ENCODE data around the gene ZNF232.
"Not testable (repeated sequence)": the region's sequence is repeated elsewhere in the genome, so short reads cannot be mapped to it uniquely, and the experiment has no call there.

The ZNF232 gene

GRCh38 chr17:5111402-5112204 lies at the start of gene ZNF232:
TSS of gene ZNF232 (minus strand) at chr17:5111878. CDS start at chr17:5111822, 56 bp downstream.
- DNase-seq, result peak; percentile 90

GRCh38 chr17:5160702-5161101 lies 49.0 kb upstream of the ZNF232 start:
- DNase-seq, result not testable (repeated sequence)

- not testable (repeated sequence) for DNase-seq
These were observed 34.4 kb upstream of the ZNF232 start for GRCh38 chr17:5146122-5146521.

GRCh38 chr17:5142877-5143276 lies 31.2 kb upstream of the ZNF232 start:
- DNase-seq, result not testable (repeated sequence)

- no peak for DNase-seq
These were observed 27.7 kb upstream of the ZNF232 start for GRCh38 chr17:5139458-5139732.

GRCh38 chr17:5138616-5139457 lies 27.2 kb upstream of the ZNF232 start:
- DNase-seq, result no peak

GRCh38 chr17:5138198-5138544 lies 26.5 kb upstream of the ZNF232 start:
- not testable (repeated sequence) for DNase-seq

- not testable (repeated sequence) for DNase-seq
These were observed 26.0 kb upstream of the ZNF232 start for GRCh38 chr17:5137511-5138197.

- not testable (repeated sequence) for DNase-seq
These were observed 25.1 kb upstream of the ZNF232 start for GRCh38 chr17:5136580-5137412.

- no peak for DNase-seq
These were observed 24.3 kb upstream of the ZNF232 start for GRCh38 chr17:5135726-5136579.

- not testable (repeated sequence) for DNase-seq
These were observed 23.5 kb upstream of the ZNF232 start for GRCh38 chr17:5135131-5135712.

GRCh38 chr17:5134571-5134970 lies 22.9 kb upstream of the ZNF232 start:
- not testable (repeated sequence) for DNase-seq

- not testable (repeated sequence) for DNase-seq
These were observed 22.3 kb upstream of the ZNF232 start for GRCh38 chr17:5133961-5134360.

- DNase-seq, result no peak
These were observed 21.6 kb upstream of the ZNF232 start for GRCh38 chr17:5133311-5133710.

- not testable (repeated sequence) for DNase-seq
These were observed 21.0 kb upstream of the ZNF232 start for GRCh38 chr17:5132503-5133225.

GRCh38 chr17:5131799-5132502 lies 20.3 kb upstream of the ZNF232 start:
- not testable (repeated sequence) for DNase-seq

GRCh38 chr17:5131146-5131715 lies 19.6 kb upstream of the ZNF232 start:
- DNase-seq, result no peak

- DNase-seq, result not testable (repeated sequence)
These were observed 19.0 kb upstream of the ZNF232 start for GRCh38 chr17:5130687-5131086.

GRCh38 chr17:5130261-5130660 lies 18.6 kb upstream of the ZNF232 start:
- DNase-seq, result not testable (repeated sequence)
